ENCODE data around the gene GANAB.

GRCh38 chr11:62593434-62594044 lies 52.9 kb downstream of the GANAB start:
- peak in 1 of 3 donors; percentile 22 for TF ChIP-seq POLR2AphosphoS5 (IDR thresholded peaks at IDR 0.05)
- no peak for TF ChIP-seq POLR2A (IDR thresholded peaks at IDR 0.05)
- TF ChIP-seq CTCF (IDR thresholded peaks at IDR 0.05), result peak; percentile 48 to 67 (median 59)
- no peak for TF ChIP-seq EP300 (IDR thresholded peaks at IDR 0.05; ENCODE audit: low read depth)
